Activated B cell treated with CpG ODN at 0.5 μM for 24 hours (primary cell): ENCODE data around the gene OTUB1. TPM values are rescaled to one million over a fixed set of nuclear protein-coding genes. Genes with fewer than 3 reads are reported as not detected.

Source experiments
- ATAC-seq: fragments of 200-7000 bp; cut with Tn5 transposase; one replicate; pipeline ENCODE4 v1.10.0; 2021; ENCODE audit warnings: low read depth, mild to moderate bottlenecking, moderate library complexity
- CTCF ChIA-PET: fragments of 350-600 bp; sonication (Branson Sonifier 250); formaldehyde crosslinking; loops from one replicate; lab custom pipeline; 2021; ENCODE audit warnings: antibody characterized with exemption; lab: Charles Lee
- POLR2A ChIA-PET: fragments of 350-600 bp; sonication (Branson Sonifier 250); formaldehyde crosslinking; loops from one replicate; lab custom pipeline; 2021; ENCODE audit warnings: antibody characterized with exemption; lab: Charles Lee
- DNase-seq: peaks from one replicate; pipeline ENCODE4 v3.0.0; 2022
- H3K27ac Mint-ChIP-seq: one replicate; pipeline ENCODE4 v1.8.0; 2020; ENCODE audit warnings: mixed read lengths
- H3K27me3 Mint-ChIP-seq: one replicate; pipeline ENCODE4 v1.8.0; 2021; ENCODE audit warnings: mixed read lengths
- H3K36me3 Mint-ChIP-seq: one replicate; pipeline ENCODE4 v1.8.0; 2021; ENCODE audit warnings: low read depth, mixed read lengths
- H3K4me1 Mint-ChIP-seq: one replicate; pipeline ENCODE4 v1.8.0; 2021; ENCODE audit warnings: mixed read lengths
- H3K4me3 Mint-ChIP-seq: one replicate; pipeline ENCODE4 v1.8.0; 2020; ENCODE audit warnings: mild to moderate bottlenecking, mixed read lengths
- H3K9me3 Mint-ChIP-seq: one replicate; pipeline ENCODE4 v1.8.0; 2020; ENCODE audit warnings: mixed read lengths
- intact Hi-C: fragments of 100-400 bp; cut with micrococcal nuclease; formaldehyde crosslinking; loops from one replicate; pipeline ENCODE4 v1.15.1; 2024
- total RNA-seq: library from RNA; stranded (reverse); gene quantifications from 2 replicates; pipeline ENCODE4 v1.2.3, GENCODE V29; 2022
- TF ChIP-seq, protein P1 (sequence below): fragments of 200-600 bp; IDR thresholded peaks from one replicate; pipeline ENCODE4 v1.8.0; 2022; ENCODE audit warnings: antibody characterized with exemption, mild to moderate bottlenecking

Gene OTUB1
- total RNA-seq, 1 donor from 2014 or later, result 87.4 TPM

DNA sequence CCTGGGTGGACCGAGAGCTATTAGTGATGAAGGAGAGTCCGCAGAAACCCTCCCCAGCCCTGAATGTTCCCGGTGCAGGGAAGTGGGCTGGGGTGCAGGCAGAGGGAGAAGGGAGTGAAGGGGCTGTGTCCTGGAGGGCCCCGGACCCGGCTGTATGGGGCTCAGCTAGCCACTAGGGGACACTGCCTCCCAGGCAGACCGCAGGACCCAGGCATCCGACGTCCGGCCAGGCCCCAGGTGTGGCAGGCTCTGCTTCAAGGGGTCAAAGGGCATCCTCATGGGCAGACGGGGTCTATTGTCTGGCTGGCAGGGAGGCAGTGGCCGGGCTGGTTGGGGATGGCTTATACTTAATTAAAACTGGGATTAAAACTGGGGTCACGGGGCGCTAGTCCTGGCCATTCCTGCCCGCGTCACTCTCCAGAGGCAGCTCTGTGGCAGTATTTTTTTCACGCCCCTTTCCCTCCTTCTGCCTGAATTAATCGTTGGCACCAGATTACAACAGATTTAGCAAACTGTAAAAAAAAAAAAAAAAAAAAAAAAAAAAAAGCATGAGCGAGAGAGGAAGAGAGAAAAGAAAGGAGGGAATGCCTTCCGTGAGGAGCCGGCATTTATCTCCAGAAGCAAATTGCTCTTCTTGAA, 54.6 kb downstream of the OTUB1 start:
- Mint-ChIP-seq H3K27ac (no peak overlapping the region), H3K4me3 (no peak overlapping the region), H3K4me1 (no peaks in the 10 kb centered on the region), H3K27me3 (peaks cover 18% of the 10 kb centered on the region), H3K36me3 (no peaks in the 10 kb centered on the region), H3K9me3 (no peaks in the 10 kb centered on the region)
- CTCF ChIA-PET, result no interaction called here
- DNase-seq (no peak), ATAC-seq (no peak)
- TF ChIP-seq, protein P1, sequence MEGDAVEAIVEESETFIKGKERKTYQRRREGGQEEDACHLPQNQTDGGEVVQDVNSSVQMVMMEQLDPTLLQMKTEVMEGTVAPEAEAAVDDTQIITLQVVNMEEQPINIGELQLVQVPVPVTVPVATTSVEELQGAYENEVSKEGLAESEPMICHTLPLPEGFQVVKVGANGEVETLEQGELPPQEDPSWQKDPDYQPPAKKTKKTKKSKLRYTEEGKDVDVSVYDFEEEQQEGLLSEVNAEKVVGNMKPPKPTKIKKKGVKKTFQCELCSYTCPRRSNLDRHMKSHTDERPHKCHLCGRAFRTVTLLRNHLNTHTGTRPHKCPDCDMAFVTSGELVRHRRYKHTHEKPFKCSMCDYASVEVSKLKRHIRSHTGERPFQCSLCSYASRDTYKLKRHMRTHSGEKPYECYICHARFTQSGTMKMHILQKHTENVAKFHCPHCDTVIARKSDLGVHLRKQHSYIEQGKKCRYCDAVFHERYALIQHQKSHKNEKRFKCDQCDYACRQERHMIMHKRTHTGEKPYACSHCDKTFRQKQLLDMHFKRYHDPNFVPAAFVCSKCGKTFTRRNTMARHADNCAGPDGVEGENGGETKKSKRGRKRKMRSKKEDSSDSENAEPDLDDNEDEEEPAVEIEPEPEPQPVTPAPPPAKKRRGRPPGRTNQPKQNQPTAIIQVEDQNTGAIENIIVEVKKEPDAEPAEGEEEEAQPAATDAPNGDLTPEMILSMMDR, result no peak
- intact Hi-C loops, result no loop called here
- POLR2A ChIA-PET, result interaction anchor here (0.6 to 0.7 kb wide), 2 partner anchors 41 to 925 kb away, joined by 6 to 8 read pairs; no protein-coding TSS in a partner anchor

DNA sequence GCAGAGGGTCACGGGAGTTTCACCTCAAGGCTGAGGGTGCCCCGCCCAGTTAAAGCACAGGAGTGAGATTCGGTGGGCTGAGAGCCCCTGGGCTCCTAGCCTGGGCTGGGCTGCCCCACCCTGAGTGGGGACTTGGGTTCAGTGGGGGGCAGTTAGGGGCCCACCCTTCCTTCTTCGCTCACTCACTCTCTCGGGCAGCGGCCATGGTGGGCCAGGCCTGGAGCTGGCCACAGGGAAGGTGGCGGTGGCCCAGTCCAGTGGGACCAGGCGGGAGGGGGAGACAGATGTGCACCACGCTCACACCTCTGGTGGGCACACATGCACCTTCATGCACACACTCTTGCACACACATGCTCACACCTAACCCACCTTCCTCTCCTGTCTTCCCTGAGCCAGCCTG, 55.6 kb downstream of the OTUB1 start:
- Mint-ChIP-seq H3K4me1 (no peaks in the 10 kb centered on the region), H3K9me3 (no peaks in the 10 kb centered on the region), H3K36me3 (no peaks in the 10 kb centered on the region), H3K27ac (no peak overlapping the region), H3K4me3 (no peak overlapping the region), H3K27me3 (peaks cover 18% of the 10 kb centered on the region)
- ATAC-seq, result no peak
- DNase-seq, result no peak
- intact Hi-C loops, result no loop called here
- TF ChIP-seq, protein P1, result no peak
- ChIA-PET POLR2A (no interaction called here), CTCF (no interaction called here)

DNA sequence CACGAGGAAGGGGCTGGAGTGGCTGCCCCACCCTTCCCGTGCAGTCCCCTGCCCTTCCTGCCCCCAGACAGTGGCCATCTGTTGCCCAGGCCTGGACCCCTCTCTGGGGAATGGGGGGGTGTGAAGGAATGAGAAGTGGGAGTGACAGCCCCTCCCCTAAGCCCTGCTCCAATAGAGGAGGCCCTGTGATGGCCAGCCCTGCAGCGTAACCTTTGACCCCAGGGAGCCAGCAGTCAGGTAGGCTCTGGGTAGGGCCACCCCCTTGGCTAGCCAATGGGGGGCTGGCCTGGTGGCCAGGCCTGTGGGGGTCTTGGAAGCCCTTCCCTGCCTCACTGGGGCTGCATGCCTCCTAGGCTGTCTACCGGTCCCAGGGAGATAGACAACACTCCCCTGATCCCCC, 56.1 kb downstream of the OTUB1 start:
- intact Hi-C loops, result no loop called here
- peaks cover 18% of the 10 kb centered on the region for H3K27me3 Mint-ChIP-seq

DNA sequence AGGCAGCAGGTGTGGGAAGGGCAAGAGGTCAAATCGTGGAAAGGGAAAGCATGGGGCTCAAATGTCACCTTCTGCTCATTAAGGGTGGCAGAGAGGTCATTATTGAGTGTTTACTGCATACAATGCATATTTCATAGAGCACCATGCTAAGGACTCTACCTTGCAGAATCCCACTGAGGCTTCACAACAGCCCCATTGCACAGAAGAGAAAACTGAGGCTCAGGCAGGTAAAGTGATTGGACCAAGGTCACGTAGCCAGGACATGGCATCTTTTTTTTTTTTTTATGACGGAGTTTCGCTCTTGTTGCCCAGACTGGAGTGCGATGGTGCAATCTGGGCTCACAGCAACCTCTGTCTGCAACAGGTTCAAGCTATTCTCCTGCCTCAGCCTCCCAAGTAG, 57.3 kb downstream of the OTUB1 start:
- Mint-ChIP-seq H3K4me1 (no peaks in the 10 kb centered on the region), H3K9me3 (no peaks in the 10 kb centered on the region), H3K27ac (no peak overlapping the region), H3K27me3 (peaks cover 9% of the 10 kb centered on the region), H3K4me3 (no peak overlapping the region), H3K36me3 (no peaks in the 10 kb centered on the region)
- DNase-seq (no peak), ATAC-seq (no peak)
- TF ChIP-seq, protein P1, result no peak
- ChIA-PET CTCF (no interaction called here), POLR2A (no interaction called here)
- intact Hi-C loops, result no loop called here

More for the DNA sequence above, 56.1 kb downstream of the OTUB1 start:
- ChIA-PET POLR2A (no interaction called here), CTCF (no interaction called here)
- no peak overlapping the region for H3K4me3 Mint-ChIP-seq
- DNase-seq (no peak), ATAC-seq (no peak)
- H3K27ac Mint-ChIP-seq, result no peak overlapping the region
- H3K9me3 Mint-ChIP-seq, result no peaks in the 10 kb centered on the region
- H3K4me1 Mint-ChIP-seq, result no peaks in the 10 kb centered on the region
- H3K36me3 Mint-ChIP-seq, result no peaks in the 10 kb centered on the region
- TF ChIP-seq, protein P1, result no peak

DNA sequence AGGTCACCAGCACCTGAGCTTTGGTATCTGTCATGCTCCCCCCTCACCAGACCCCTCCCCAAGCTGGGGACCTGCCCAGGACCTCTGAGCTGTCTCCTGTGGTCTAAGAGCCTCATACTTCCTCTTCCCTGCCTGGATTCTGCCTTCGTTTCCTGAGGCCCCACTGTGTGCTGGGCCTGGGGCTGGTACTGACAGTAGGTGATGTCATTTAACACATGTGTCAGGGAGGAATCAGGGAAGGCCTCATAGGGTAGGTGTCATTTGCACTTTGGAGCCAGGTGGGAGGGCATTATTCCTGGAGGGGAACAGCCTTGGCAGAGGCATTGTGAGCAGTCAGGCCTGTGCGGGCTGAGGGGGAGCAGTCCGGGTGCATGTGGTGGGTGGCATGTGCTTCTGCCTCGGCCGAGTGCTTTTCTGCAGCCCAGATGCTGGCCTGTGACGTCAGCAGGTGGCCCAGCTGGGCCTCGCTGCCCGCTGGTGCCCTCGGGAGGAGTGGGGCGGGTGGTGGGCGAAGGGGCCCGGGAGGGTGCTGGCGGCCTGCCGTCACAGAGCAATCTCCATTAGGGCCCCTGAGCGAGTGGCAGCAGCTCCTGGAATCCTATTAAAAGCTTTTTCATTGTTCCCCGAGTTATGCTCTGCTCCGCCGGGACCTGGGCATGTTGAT, 58.6 kb downstream of the OTUB1 start:
- H3K27ac Mint-ChIP-seq, result no peak overlapping the region

More for the DNA sequence above, 58.6 kb downstream of the OTUB1 start:
- ATAC-seq, result no peak
- CTCF ChIA-PET, result no interaction called here
- no peak for DNase-seq
- no peaks in the 10 kb centered on the region for H3K9me3 Mint-ChIP-seq
- no peaks in the 10 kb centered on the region for H3K36me3 Mint-ChIP-seq
- TF ChIP-seq, protein P1, result no peak
- POLR2A ChIA-PET, result no interaction called here
- H3K4me1 Mint-ChIP-seq, result no peaks in the 10 kb centered on the region
- no peak overlapping the region for H3K4me3 Mint-ChIP-seq
- H3K27me3 Mint-ChIP-seq, result peaks cover 9% of the 10 kb centered on the region
- intact Hi-C loops, result no loop called here
